GM10248 (cell line): ENCODE results near the gene ZCCHC14.

ENCODE experiments used
- CTCF ChIA-PET: fragments of 300-600 bp; sonication (Branson Sonifier 250); formaldehyde crosslinking; extraction: SDS; loops from one replicate; lab custom pipeline; 2021; ENCODE audit warnings: antibody characterized with exemption; lab: Yijun Ruan, JAX
- POLR2A ChIA-PET: fragments of 350-650 bp; sonication (Branson Sonifier 250); formaldehyde crosslinking; extraction: SDS; loops from one replicate; lab custom pipeline; 2020; ENCODE audit warnings: antibody characterized with exemption; lab: Yijun Ruan, JAX
- DNase-seq: peaks from one replicate; pipeline ENCODE4 v3.0.0; 2012; ENCODE audit errors: extremely low spot score
- TF ChIP-seq, protein P1 (sequence below): IDR thresholded peaks from 2 replicates; pipeline ENCODE4 v1.5.1; 2012; ENCODE audit warnings: mild to moderate bottlenecking, low read depth; ENCODE audit errors: extremely low read depth, missing control alignments, control extremely low read depth

The ZCCHC14 gene

GRCh38 chr16:87538594-87538993, 45.8 kb upstream of the ZCCHC14 start:
- POLR2A ChIA-PET = no interaction called here
- CTCF ChIA-PET = interaction anchor here (1.1 to 1.7 kb wide), 2 partner anchors 230 to 231 kb away, joined by 3 to 4 read pairs; no protein-coding TSS in a partner anchor

DNA sequence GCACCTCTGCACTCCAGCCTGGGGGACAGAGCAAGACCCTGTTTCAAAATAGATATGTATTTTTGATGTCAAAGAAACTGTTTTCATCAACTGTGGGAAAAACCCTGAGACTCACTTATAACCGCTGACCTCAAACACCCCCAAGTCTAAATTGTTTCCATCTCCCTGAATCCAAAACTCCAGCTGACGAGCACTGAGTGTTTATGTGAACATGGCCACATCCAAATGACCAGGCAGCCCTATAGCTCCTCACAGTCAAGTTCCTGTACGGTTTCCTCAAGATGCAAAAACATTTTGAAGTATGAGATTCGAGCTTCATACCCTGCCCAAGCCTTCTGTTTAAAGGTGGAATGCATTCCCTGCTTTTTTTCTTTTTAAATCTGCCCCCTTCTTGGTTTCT, 45.3 kb upstream of the ZCCHC14 start:
- TF ChIP-seq, protein P1, sequence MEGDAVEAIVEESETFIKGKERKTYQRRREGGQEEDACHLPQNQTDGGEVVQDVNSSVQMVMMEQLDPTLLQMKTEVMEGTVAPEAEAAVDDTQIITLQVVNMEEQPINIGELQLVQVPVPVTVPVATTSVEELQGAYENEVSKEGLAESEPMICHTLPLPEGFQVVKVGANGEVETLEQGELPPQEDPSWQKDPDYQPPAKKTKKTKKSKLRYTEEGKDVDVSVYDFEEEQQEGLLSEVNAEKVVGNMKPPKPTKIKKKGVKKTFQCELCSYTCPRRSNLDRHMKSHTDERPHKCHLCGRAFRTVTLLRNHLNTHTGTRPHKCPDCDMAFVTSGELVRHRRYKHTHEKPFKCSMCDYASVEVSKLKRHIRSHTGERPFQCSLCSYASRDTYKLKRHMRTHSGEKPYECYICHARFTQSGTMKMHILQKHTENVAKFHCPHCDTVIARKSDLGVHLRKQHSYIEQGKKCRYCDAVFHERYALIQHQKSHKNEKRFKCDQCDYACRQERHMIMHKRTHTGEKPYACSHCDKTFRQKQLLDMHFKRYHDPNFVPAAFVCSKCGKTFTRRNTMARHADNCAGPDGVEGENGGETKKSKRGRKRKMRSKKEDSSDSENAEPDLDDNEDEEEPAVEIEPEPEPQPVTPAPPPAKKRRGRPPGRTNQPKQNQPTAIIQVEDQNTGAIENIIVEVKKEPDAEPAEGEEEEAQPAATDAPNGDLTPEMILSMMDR = no peak
- CTCF ChIA-PET = interaction anchor here (1.1 kb wide), 1 partner anchor 231 kb away, joined by 3 read pairs; no protein-coding TSS in a partner anchor
- no peak for DNase-seq
- POLR2A ChIA-PET = no interaction called here

More at GRCh38 chr16:87538594-87538993, 45.8 kb upstream of the ZCCHC14 start:
- TF ChIP-seq, protein P1 = no peak
- no peak for DNase-seq

GRCh38 chr16:87536795-87537142, 43.9 kb upstream of the ZCCHC14 start:
- DNase-seq = no peak
- POLR2A ChIA-PET = no interaction called here
- CTCF ChIA-PET = no interaction called here
- TF ChIP-seq, protein P1 = no peak

DNA sequence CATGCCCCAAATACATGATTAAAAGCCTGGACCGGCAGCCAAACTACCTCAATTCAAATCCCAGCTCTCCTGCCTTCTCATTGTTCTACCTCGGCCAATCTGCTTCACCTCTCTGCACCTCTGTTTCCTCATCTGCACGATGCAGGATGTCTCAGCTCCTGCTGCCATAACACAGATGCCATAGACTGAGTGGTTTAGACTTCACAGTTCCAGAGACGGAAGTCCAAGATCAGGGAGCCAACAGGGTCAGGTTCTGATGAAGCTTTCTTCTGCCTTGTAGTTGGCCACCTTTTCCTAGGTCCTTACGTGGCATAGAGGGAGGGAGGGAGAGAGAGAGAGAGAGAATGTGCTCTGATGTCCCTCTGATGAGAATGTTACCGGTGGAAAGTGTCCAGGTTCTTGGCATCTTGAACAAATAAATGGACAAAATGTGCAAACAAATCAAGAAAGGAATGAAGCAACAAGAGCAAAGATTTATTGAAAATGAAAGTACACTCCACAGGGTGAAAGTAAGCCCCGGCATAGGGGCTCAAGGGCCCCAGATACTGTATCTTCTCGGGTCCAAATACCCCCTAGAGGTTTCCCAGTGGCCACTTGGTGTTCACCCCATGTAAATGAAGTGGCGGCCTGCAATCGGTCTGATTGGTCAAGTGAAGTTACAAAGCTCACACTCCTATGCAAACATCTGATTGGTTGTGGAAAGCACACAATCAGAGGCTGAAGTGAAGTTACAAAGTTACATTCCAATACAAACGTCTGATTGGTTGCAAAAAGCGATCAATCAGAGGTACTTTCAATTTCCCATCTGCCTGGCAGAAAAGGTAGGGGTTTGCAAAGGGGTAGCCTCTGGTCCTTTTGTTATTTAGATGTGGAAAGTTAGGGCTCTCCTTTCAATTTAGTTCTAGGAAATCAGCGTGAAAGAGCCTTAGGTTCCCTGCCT, 43.3 kb upstream of the ZCCHC14 start:
- CTCF ChIA-PET = no interaction called here
- TF ChIP-seq, protein P1 = no peak
- POLR2A ChIA-PET = no interaction called here
- no peak for DNase-seq

DNA sequence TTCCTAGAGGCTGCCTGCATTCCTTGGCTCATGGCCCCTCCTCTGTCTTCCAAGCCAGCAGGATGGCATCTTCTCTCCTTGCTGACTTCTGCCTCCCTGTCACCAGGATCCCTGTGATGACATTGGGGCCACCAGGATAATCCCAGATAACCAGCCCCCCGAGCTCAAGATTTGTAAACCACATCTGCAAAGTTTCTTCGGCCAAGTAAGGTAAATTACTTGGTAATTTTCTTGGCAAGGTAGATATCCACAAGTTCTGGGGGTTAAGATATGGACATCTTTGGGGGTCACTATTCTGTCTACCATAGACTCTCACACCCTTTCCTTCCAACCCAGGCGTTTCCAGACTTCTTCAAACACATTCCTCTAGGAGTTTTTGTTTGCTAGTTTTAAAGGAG, 42.6 kb upstream of the ZCCHC14 start:
- TF ChIP-seq, protein P1 = no peak
- POLR2A ChIA-PET = no interaction called here
- CTCF ChIA-PET = interaction anchor here (1.2 kb wide), 1 partner anchor 16 kb away, joined by 3 read pairs; no protein-coding TSS in a partner anchor
- DNase-seq = no peak

DNA sequence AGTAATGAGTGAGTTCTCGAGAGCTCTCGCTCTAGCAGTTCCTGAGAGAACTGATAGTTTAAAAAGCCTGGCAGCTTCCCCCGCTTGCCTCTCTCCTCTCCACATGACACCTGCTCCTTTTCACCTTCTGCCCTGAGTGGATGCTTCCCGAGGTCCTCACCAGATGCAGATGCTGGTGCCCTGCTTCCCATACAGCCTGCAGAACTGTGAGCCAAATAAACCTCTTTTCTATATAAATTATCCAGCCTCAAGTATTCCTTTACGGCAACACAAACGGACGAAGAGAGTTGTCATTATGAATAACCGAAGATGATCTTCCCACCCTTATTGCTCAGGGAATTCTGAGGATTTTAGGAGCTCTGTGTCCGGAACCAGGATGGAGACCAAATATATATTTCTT, 41.9 kb upstream of the ZCCHC14 start:
- TF ChIP-seq, protein P1 = no peak
- ChIA-PET CTCF (interaction anchor here (1.2 kb wide), 1 partner anchor 16 kb away, joined by 3 read pairs; no protein-coding TSS in a partner anchor), POLR2A (no interaction called here)
- DNase-seq = no peak
